ENCODE results near the gene TMEM131.

Gene TMEM131

DNA sequence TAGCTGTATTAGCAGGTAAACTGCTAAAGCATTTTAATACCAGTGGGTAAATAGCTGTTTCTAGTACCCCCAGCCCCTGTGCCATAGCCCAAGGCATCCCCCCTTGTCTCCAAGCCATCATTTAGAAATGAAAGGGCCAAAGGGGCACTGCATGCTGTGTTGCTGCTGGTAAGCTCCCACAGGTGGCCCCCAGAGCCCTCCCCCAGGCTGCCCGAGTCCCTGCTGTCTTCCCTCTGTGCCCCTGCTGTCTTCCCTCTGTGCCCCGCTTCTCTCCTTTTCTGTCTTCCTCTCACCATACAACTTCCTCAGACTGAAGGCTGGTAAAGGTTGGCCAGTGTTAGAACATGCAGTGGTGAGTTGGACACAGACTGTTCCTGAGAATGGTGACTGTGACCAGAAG is 240.3 kb downstream of the TMEM131 start:
- no peak for DNase-seq

DNA sequence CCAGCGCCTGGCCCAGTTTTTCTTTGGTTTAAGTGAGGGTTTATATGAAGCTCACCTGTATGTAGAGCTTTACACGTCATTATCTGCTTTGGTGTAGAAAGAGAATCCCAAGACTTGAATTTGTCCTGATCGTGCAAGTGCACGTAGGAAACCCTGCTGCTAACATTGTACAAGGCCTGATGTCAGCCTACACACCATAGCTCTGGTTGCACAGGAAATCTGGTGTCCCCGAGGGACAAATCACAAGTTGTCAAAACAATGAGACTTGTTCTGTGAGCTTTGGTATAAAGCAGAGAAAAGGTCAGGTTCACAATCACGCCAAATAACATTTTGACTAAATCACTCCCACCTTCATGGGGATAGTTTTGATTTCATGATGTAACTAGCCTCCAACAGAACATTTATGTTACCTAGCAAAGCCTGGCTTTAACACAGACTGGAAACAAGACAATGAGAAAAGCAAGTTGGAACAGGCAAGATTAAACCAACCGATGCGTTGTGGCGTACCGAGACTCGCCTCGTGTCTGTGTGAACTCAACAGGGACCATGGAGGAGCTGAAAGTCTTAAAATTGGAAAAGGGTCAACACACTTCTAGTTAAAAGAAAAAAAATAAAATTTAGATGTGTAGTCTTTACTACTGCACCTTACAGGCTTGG is 240.9 kb downstream of the TMEM131 start:
- no peak for DNase-seq

DNA sequence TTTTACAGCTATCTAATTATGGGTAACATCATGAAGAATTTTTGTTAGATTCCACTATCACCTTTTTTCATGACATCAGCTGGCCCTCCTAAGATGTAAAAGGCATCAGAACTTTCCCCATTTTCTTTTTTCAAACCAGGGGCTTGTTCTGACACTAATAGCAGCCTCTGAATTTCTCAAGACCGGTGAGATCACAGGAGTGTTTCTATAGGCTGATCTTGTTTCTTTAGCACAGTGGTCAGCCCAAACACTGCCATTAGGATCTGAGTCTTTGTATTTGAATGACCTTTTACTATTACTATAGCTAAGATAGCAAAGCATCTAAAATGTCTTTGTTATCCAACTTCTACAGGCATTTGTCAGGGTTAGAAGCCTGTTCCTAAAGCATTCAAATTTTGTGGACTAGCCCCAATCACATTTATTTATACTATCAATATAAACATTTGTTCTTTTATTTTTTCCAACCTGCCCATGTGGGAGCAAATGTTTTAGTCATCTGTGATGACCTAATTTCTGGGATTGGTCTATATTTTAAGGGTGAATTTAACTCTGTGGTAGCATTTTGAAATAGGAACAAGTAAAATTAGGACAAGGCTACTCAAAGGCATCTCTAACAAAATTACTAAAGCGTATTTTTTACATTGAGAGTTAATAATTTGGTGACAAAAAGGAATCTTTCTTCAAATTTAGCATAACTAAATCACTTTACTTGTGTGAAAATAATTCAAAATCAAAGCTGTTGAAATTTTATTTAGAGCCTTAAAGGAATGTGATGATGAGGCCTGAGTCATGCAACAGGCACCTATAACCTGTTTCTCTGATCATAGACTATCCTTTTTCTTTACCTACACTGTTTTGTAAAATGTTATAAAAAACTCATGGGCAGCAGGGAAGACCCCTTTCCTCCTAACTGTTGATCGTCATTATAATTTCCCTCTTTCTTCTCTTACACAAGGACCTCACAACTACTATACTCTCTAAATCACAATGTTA is 243.1 kb downstream of the TMEM131 start:
- DNase-seq: no peak

DNA sequence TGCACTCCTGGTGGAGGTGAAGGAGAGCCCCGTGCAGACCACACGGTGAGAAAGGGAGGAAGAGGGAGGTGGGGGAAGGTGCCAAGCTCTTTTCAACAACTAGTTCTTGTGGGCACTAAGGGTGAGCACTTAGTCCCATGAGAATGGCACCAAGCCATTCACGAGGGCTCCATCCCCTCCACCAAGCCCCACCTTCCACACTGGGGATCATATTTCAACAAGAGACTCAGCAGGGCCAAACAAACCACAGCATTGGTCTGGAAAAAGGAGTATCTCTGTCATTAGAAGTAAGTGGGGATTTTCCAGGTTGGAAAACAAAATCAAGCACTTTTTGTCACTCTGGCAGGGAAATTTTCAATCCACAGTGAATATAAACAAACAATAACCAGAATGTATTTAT is 244.0 kb downstream of the TMEM131 start:
- DNase-seq: no peak

DNA sequence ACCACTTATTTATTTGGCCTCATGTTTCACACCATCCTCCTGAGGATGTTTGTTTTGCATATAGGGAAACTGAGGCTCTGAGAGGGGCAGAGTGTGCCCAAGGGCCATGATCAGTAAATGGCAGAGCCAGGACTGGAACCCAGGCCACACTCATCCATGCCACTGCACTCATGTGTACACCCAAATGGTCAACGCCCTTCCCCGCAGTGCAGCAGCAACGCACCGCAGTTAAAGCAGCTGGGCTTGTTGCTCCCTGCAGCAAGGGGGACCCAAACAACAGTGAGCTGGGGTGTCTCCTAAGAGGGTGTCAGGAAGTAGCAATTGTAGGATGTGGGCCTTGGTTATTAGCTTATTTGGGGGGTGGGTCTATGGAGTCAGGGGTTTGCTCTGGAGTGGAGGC is 245.7 kb downstream of the TMEM131 start:
- no peak for DNase-seq

DNA sequence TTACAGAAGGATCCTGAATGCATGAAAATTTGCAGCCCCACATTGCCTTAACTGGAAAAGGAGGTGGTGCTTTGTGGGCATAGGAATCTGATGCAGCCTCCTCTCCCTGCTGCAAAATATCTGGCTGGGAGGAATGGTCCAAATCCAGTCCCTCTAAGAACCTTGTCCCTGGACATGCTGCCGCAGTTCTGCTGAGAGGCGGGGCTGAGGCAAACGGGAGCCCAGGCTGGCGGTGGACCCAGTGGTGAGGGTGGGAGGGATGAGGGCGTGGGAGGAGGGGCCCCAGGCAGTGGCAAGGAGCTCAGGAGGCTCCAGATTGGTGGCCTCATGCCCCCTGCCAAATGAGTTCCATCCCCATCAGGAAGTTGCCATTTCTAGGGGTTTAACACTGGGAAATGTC is 246.2 kb downstream of the TMEM131 start:
- DNase-seq: no peak

DNA sequence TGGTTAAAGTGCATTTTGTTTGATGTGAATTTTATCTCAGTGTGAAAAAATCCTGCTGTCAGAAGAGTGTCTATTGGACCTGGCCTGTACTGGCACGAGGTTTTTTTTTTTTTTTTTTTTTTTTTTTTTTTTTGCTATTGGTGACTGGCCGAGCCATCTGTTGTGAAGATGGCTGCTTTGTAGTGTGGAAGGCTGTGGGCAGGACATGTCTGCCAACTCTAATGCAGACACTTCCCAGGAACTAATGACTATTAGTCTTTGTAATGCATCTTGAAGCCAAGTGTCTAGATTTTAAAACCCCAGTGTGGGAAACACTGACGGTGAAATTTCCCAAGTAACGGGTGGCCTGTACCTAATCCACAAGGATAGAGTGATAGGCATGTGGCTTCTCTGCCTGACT is 248.0 kb downstream of the TMEM131 start:
- DNase-seq: no peak

DNA sequence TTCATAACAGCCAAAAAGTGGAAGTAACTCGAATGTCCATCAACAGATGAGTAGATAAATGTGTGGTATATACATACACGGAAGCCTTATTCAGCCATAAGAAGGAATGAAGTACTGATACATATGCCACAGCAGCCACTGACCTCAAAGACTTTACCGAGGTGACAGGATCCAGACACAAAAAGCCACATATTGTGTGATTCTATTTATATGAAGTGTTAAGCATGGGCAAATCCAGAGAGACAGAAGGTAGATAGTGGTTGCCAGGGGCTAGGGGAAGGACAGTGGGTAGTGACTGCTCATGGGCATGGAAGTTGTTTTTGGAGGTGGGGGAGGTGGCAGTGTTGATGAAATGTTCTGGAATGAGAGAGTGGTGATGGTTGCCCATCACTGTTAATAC is 248.5 kb downstream of the TMEM131 start:
- DNase-seq: no peak

DNA sequence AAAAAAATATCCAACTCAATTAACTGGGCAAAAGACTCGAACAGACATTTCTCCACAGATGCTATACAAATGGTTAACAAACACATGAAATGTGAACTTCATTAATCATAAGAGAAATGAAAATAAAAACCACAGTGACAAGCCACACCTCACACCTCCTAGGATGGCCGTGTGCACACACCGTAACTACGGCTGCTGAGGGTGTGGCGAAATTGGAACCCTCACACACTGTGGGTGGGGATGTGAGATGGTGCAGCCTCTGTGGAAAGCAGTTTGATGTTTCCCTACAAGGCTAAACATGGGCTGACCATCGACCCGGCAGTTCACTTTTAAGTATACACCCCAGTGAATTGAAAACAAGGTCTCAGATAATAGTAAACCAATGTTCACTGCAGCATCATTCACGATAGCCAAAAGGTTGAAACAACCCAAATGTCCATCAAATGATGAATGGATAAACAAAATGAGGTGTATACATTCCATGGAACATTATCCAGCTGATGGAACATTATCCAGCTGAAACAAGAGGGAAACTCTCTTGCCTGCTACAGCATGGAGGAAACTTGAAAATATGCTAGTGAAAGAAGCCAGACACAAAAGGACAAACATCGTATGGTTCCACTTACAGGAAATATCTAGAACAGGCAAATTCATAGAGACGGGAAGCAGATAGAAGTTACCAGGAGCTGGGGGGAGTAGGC is 250.1 kb downstream of the TMEM131 start:
- no peak for DNase-seq

DNA sequence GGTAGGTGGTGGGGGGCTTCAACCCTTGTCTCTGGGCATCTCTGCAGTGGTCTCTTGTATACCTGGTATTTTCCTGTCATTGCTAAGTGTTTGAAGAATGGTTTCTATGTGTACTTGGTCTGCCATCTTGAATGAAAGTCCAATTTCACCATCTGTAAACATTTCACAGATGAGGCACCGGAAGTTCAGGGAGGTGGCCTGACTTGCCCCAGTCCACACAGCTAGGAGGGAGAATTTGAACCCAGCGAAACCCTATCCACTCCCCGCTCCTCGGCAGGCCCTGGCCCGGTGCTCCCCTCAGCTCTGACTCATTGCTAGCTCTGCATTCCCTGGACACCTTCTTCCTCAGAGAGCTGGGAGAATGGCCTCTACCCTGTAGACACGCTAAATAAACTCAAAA is 251.8 kb downstream of the TMEM131 start:
- no peak for DNase-seq

DNA sequence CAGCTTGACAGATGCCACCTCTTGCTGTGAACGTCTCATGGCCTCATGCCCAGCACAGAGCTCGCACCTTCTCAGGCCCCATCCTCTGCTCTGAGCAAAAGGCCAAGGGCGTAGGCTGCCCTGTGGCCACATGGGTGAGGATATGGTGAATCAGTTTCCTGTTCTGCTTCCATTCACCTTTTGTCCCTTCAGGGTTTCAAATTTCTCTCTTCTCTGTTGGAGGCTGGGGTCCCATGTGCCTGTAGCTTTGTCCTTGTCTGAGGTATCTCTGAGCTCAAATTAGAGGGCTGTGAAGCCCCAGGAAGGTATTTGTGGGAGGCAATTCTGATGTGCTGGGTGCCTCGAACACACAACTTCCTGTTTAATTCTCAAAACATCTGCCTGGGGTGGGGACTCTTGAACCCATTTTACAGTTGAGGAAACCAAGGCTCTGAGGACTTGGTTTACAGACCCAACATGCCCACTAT is 253.3 kb downstream of the TMEM131 start:
- no peak for DNase-seq

DNA sequence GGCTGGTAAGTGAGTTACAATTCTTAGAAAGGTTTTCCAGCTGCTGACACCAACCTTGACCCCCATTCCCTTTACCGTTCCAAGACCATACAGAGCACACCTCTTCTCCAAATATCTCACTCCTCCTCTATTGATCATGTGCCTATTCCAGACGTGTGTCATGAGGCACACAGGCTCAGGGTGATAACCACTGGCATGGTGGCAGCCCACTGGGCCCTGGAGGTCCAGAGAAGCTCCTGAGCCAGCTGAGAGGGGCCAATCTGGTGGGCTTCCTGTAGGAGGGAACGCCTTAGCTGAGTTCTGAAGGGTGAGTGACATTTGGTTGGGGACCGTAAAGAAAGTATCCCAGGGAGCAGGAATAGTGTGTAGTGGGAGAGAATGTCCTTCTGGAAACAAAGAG is 254.1 kb downstream of the TMEM131 start:
- DNase-seq: no peak

DNA sequence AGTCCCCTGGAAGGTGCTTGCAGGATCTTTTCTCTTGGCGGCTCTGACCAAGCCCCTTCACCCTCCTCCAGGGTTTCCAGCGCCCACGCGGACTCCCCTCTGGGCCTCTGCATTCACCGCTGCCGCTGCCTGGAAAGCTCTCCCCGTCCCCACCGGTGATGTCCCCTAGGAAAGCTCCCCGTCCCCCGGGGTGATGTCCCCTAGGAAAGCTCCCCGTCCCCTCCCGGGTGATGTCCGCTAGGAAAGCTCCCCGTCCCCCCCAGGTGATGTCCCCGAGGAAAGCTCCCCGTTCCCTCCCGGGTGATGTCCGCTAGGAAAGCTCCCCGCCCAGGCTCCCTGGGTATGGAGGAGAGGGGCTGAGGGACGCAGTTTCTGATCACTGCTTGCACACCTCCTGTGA is 254.5 kb downstream of the TMEM131 start:
- DNase-seq: no peak

DNA sequence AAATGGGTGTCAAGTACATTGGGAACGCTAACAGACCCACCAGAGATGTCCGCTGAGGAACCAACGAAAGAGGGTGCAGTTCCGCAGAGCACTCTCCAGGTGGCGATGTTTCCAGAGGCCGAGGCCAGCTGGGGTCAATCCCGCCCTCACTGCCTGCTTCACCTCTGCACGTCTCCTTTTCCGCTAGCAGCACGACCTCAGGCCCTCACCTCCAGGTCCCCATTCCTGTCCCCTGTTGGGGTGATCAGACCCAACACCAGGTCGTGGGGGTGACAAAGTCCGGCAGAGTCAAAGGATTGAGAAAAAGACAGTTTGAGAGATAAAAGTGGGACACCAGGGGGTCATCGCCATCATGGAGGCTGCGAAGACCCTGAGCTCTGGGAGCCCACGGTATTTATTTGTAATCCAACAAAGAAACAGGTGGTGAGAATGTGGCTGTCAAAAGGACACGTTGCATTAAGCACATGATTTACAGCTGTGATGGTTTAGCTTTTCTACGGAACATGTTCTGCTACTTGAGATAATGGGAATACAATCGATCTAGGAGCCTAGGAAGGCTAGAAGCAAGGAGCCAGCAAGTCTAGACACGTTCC is 255.1 kb downstream of the TMEM131 start:
- no peak for DNase-seq

DNA sequence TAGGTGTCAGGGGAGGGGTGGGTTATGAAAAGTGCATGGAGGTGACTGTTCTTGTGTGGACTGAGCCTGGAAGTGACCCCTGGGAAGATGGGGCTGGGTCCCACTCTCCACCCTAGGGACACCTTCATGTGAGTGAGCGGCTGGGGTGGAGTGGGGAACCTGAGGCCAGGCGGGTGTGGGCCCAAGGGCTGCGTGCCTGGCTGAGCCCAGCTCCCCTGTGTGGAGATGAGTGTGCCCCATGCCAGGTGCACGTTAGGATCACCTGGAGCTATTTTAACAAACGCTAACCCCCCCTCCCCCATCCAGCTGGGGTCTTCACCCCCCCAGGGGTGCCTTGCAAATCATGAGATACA is 255.9 kb downstream of the TMEM131 start:
- DNase-seq: no peak

DNA sequence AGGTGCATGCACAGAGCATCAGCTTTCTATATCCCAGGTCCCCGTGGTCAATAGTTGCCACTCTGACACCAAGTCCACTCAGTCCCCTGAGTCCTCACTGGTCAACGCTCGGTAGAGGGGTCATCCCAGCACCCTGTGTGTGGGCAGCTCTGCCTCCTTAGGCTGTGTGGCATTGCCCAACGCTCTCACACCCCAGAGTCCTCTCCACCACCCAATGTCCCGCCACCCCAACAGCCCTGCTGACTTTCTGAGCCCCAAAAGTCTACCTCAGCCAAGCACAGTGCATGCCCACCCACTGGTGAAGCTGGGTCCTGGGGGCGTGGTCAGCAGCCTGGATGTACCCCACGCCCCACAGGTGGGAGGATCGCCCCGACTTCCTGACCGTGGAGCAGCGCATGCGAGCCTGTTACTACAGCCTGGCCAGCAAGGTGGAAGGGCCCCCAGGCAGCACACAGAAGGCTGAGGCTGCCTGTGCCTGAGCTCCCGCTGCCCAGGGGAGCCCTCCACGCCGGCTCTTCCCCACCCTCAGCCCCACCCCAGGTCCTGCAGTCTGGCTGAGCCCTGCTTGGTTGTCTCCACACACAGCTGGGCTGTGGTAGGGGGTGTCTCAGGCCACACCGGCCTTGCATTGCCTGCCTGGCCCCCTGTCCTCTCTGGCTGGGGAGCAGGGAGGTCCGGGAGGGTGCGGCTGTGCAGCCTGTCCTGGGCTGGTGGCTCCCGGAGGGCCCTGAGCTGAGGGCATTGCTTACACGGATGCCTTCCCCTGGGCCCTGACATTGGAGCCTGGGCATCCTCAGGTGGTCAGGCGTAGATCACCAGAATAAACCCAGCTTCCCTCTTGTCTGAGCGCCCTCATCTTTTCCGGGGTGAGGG is 256.5 kb downstream of the TMEM131 start:
- DNase-seq: no peak

DNA sequence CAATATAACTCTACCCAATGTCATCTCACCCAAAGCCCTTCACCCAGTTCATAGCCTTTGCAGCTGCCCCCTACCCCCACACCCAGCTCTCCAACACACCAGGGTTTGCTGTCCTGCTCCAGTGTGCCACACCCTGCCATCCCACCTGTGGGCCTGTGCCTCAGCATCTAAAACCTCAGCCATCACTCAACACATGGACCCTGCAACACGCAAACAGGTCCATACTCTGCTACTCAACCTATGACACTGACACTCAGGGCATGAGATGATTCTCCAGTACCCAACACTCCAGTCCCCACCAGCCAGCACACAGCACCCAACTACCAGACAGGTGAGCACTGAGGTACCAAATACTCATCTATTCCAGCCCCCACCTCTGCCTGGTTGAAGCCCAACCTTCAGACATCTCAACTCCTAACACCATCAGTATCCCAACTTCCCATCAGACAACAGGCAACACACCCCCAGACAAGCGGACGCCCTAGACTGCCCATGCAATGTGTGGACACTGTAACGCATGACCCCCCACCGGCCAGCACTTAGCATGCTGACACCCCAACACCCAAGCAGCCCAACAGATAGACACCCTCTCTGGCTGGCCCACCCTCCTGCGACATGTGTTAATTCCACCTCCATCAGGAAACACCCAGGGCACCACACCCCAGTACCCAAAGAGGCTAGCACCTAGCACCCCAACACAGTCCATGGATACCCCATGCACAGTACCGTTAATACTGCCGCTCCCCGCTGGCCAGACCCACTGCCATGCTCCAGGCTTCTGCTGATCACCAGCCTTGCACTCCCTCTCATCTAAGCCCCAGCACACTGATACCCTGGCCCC is 257.3 kb downstream of the TMEM131 start:
- DNase-seq: no peak

DNA sequence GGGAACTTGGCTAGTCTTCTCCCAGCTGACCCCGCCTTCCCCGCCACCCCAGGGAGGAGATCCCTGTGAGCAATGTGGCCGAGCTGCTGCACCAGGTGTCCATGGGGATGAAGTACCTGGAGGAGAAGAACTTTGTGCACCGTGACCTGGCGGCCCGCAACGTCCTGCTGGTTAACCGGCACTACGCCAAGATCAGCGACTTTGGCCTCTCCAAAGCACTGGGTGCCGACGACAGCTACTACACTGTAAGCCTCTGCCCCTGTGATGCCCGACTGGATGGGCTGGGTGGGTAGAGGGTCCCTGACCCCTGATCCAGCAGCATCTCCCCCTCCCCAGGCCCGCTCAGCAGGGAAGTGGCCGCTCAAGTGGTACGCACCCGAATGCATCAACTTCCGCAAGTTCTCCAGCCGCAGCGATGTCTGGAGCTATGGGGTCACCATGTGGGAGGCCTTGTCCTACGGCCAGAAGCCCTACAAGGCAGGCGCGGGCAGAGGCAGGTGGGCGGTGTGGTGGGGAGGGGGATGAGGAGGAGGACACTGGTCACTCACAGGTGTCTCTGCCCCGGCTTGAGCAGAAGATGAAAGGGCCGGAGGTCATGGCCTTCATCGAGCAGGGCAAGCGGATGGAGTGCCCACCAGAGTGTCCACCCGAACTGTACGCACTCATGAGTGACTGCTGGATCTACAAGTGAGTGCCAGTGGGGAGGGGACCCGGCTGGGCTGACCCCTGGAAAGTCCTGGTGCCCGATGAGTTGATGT is 258.1 kb downstream of the TMEM131 start:
- no peak for DNase-seq

DNA sequence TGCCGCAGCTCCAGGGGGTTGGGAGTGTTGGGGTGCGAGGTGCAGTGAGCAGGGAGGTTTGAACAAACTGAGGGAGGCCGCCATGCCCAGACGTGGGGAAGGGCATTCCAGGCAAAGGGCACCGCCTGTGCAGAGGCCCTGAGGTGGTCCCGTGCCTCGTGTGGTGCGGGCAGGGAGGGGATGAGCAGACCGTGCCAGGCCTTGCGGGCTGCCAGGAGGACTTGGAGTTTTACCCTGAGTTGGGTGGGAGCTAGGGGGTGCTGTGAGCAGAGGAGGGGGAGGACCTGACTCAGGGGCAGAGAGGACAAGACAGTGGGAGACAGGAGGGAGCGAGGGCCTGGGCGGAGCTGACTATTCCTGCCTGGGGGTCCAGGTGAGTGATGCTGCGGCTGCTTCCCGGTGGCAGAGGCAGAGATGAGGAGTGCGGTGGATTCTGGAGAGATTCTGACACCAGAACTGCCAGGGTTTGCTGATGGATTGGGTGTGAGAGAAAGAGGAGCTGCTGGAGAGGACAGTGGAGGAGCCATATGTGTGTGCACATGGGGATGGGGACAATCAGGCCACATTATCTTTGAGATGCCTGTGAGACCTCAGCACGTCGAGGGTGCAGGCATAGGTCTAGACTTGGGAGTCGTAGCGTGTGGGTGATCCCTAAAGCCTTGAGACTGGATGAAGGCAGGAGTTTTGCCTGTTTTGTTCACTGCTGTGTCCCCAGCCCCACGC is 259.0 kb downstream of the TMEM131 start:
- no peak for DNase-seq

DNA sequence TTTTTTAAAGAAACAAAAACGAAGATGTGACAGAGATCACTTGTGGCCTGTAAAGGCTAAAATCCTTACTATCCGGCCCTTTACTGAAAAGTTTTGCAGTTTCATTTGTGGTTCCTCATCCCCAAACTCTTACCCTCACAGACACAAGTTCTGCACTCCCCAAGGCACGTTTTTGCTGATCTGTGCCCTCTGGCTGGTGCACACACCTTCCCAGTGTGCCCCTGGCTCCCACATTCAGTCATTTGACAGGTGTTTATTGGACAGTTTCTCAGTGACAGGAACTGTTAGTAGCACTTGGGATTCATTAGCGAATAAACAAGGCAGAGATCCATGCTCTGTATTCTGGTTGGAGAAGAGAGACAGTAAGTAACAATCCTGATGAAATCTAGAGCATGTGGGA is 259.6 kb downstream of the TMEM131 start:
- no peak for DNase-seq
